ENCODE data around the gene PHACTR1.

- TF ChIP-seq CTCF (conservative IDR thresholded peaks at IDR 0.05; ENCODE audit: low read depth, low read length), result no peak
- no peak for TF ChIP-seq EZH2 (IDR thresholded peaks at IDR 0.05; ENCODE audit: borderline replicate concordance, low read depth, low read length, poor library complexity, severe bottlenecking)
Observed at GRCh38 chr6:13098006-13098405, 381.4 kb downstream of the PHACTR1 start.
